ENCODE measurements around the gene NGF. TPM values are rescaled to one million over a fixed set of nuclear protein-coding genes. Genes with fewer than 3 reads are reported as not detected.

Gene NGF
- total and polyA plus RNA-seq, 2 of the 4 experiments (the other 2 are of a cell fraction), result 12.5 to 21.7 TPM

DNA sequence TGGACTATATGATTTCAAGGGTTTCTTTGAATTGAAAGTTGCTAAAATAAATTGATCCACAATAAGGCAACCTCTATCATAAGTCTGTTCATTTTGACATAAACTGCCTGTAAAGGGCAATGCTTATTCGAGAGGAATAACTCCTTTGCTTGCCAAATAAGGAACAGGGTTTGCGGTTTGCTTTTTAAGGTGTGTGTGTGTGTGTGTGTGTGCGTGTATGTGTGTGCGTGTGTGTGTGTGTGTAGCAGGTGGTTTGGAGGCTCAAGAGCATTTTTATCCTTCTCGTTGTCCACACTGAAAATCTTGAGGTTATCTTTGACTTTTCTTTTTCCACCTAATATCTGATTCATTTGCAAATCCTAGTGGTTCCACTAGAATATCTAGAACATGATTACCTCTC is 13.1 kb upstream of the NGF start:
- H3K56ac ChIP-seq (ENCODE audit: extremely low read depth, insufficient read depth, low read length), result no peak overlapping the region
- H2BK5ac ChIP-seq (ENCODE audit: low read depth, low read length, poor library complexity, severe bottlenecking), result no peak overlapping the region
- no peaks in the 10 kb centered on the region for H3K79me1 ChIP-seq (ENCODE audit: low read depth in 1 of 2, low read length in 2 of 2)
- no peak overlapping the region for H2AK9ac ChIP-seq (replicated peaks; ENCODE audit: low read depth, low read length, poor library complexity)
- H2AFZ ChIP-seq (replicated peaks; ENCODE audit: low read length, poor library complexity), result no peak overlapping the region
- H2BK20ac ChIP-seq (ENCODE audit: low read depth, low read length), result no peak overlapping the region
- ChIA-PET POLR2A (ENCODE audit: unreplicated experiment) (no interaction called here), CTCF (no interaction called here)
- peaks cover 2% of the 10 kb centered on the region; the same call in 1 of the 2 replicates for H3K27me3 ChIP-seq (ENCODE audit: control insufficient read depth, insufficient read depth, low read length)
- no peak overlapping the region for H3K4me2 ChIP-seq (ENCODE audit: low read depth, low read length)
- no peaks in the 10 kb centered on the region for H3K36me3 ChIP-seq (ENCODE audit: control insufficient read depth, insufficient read depth, low read length)
- TF ChIP-seq FOS (IDR thresholded peaks at IDR 0.05; ENCODE audit: low read depth, low read length), result no peak
- no peak for TF ChIP-seq POLR2A (IDR thresholded peaks at IDR 0.05; ENCODE audit: low read depth, low read length)
- TF ChIP-seq MAZ (IDR thresholded peaks at IDR 0.05; ENCODE audit: borderline replicate concordance, low read depth, low read length), result no peak
- TF ChIP-seq, protein P1, sequence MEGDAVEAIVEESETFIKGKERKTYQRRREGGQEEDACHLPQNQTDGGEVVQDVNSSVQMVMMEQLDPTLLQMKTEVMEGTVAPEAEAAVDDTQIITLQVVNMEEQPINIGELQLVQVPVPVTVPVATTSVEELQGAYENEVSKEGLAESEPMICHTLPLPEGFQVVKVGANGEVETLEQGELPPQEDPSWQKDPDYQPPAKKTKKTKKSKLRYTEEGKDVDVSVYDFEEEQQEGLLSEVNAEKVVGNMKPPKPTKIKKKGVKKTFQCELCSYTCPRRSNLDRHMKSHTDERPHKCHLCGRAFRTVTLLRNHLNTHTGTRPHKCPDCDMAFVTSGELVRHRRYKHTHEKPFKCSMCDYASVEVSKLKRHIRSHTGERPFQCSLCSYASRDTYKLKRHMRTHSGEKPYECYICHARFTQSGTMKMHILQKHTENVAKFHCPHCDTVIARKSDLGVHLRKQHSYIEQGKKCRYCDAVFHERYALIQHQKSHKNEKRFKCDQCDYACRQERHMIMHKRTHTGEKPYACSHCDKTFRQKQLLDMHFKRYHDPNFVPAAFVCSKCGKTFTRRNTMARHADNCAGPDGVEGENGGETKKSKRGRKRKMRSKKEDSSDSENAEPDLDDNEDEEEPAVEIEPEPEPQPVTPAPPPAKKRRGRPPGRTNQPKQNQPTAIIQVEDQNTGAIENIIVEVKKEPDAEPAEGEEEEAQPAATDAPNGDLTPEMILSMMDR (conservative IDR thresholded peaks at IDR 0.05; ENCODE audit: low read depth, low read length), result no peak
- TF ChIP-seq, protein P2, sequence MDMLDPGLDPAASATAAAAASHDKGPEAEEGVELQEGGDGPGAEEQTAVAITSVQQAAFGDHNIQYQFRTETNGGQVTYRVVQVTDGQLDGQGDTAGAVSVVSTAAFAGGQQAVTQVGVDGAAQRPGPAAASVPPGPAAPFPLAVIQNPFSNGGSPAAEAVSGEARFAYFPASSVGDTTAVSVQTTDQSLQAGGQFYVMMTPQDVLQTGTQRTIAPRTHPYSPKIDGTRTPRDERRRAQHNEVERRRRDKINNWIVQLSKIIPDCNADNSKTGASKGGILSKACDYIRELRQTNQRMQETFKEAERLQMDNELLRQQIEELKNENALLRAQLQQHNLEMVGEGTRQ (IDR thresholded peaks at IDR 0.05; ENCODE audit: low read depth, low read length), result no peak
- no peak for TF ChIP-seq RAD21 (IDR thresholded peaks at IDR 0.05; ENCODE audit: low read length)
- TF ChIP-seq RCOR1 (IDR thresholded peaks at IDR 0.05; ENCODE audit: insufficient replicate concordance, low read length), result no peak
- no peak overlapping the region for H3K4ac ChIP-seq (ENCODE audit: low read depth, low read length)
- H3K18ac ChIP-seq (ENCODE audit: low read depth, low read length), result no peak overlapping the region
- dilution Hi-C loops (cut with HindIII; ENCODE audit: low sequenced_read_pairs, unreplicated experiment), result no loop called here
- no peaks in the 10 kb centered on the region for H4K20me1 ChIP-seq (ENCODE audit: insufficient read depth, low read length)
- no TSS peak for BruUV-seq (replicated peaks)
- H4K5ac ChIP-seq (ENCODE audit: low read depth, low read length), result no peak overlapping the region
- no peaks in the 10 kb centered on the region for H3K4me1 ChIP-seq (ENCODE audit: control insufficient read depth, insufficient read depth, low read length)
- intact Hi-C loops (cut with micrococcal nuclease), result no loop called here
- H3K9me1 ChIP-seq (ENCODE audit: insufficient read depth, low read length), result no peaks in the 10 kb centered on the region; the same call in 1 of the 2 replicates
- in situ Hi-C loops (cut with MboI; ENCODE audit: low sequenced_read_pairs), result no loop called here
- no peaks in the 10 kb centered on the region for H3K9me3 ChIP-seq (ENCODE audit: control insufficient read depth, insufficient read depth, low read length)
- H2AK5ac ChIP-seq (ENCODE audit: low read depth, low read length), result no peak overlapping the region
- H2BK15ac ChIP-seq (ENCODE audit: low read depth, low read length), result no peak overlapping the region
- no peak overlapping the region for H3K14ac ChIP-seq (replicated peaks; ENCODE audit: low read depth, low read length)
- no peak overlapping the region for H4K8ac ChIP-seq (ENCODE audit: low read depth in 2 of 2, low read length in 2 of 2)
- H4K91ac ChIP-seq (ENCODE audit: insufficient read depth, low read depth, low read length), result no peak overlapping the region
- H3K9ac ChIP-seq (ENCODE audit: low read depth, low read length), result no peak overlapping the region
- no peak overlapping the region for H3K4me3 ChIP-seq (ENCODE audit: insufficient read depth, low read depth, low read length)
- DNase-seq (no peak), ATAC-seq (ENCODE audit: low read depth) (no peak)
- H3K27ac ChIP-seq (ENCODE audit: insufficient read depth, low read length), result no peak overlapping the region
- 90% methylated on average over 2 of the region's 5 CpGs; no CpG with 5 or more reads in 1 of the 2 experiments for WGBS, 2 experiments (ENCODE audit: extremely low coverage in 2 of 2, insufficient read length in 1 of 2)
- no peak overlapping the region for H3K23ac ChIP-seq (ENCODE audit: low read depth, low read length)
- H2BK120ac ChIP-seq (ENCODE audit: low read depth, low read length), result no peak overlapping the region

All from IMR-90 (cell line).